DMS153 (cell line): ENCODE measurements around the gene CRK.
A peak's percentile ranks its signal among the peaks of the same experiment; 100 is the strongest.

Experiments
- DNase-seq: peaks from one replicate; lab custom pipeline; 2025; lab: John Stamatoyannopoulos, UW

Gene CRK

DNA sequence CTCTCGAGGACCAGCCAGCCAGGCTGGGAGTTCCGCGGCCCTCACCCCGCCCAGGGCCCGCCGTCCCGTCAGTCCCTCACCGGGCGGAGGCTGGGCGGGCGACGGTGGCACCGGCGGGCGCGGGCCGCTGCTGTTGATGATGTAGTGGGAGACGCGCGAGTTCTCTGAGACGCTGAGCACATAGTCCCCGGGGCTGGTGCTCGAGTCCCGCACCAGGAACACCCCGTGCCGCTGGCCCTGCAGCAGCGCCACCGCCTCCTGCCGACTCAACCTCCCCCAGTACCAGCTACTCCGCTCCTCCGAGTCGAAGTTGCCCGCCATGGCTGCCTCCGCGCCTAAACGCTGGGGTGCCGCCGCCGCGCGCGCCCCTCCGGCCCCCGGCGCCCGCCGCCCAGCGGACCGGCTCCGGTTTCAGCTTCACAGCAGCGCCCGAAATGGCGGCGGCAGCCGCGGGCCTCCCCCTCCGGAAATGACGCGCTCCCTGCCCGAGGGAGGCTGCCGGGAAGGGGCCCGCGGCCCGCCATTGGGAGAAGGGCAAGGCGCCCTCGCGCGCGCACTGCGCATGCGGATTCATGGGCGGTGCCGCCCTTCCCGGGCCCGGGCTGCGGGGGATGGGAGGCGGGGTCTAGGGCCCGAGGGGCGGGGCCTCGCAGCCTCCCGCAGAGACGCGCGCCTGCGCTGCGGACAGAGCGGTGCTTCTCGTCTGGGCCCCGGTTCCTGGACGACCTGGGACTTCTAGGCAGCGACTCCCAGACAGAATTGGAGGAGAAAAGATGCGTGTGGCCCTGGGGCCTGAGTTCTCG, at the start of gene CRK:
CRK (minus strand) TSS at position 436 of the 803 bp plus-strand sequence; CDS start at position 321, 115 bp downstream.
- peak; percentile 68 for DNase-seq

DNA sequence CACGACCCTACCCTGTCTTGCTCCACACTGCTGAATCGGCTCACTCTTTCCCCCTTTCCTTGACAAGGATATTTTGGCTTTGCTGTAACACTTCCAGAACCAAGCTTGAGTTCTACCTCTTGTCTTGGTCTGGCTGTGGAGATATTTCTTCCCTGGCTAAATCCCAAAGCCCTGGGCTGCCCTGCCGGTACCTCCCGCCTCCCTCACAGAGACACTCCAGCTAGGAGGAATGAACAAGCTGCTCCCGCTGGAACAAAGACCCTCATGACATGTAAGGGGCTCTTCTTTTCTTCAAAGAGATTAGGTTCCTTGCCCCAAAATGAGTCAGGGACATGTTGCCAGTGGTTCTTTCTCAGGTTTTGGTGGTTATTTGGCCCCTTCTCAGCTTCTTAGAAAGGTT, 49.6 kb upstream of the CRK start:
- no peak for DNase-seq

DNA sequence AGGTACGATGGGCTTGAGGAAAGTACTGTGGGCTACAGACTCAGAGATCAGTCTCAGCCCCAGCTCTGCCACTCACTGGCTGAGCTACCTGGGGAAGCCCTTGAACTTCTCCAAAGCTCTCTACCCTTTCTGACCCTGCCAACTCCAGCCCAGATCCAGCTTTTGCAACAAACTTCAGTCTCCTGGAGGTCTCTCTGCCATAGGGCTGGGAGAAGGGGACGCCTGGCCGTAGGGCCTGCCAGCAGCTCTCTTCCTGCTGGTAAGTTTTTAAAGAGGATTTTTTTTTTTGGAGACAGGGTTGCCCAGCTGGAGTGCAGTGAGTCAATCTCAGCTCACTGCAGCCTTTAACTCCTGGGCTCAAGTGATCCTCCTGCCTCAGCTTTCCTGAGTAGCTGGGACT, 48.8 kb upstream of the CRK start:
- DNase-seq, result no peak

DNA sequence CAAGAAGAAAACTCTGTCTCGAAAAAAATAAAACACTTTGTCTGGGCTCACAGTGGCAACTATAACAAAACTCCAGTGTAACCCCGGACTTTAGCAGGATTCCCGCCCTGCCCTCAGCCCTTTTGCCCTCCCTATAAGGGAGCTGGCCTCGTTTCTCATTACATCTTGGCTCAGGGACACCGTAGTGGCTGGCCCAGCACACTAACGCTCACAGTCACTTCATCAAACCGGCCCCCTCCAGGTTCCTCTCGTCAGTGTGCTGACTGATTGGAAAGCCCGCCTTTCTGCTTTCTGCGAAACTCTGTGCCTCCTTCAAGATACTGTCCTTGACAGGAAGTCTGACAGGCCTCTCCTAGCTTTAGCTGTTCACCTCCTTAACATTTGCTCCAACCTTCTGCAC, 47.7 kb upstream of the CRK start:
- no peak for DNase-seq

DNA sequence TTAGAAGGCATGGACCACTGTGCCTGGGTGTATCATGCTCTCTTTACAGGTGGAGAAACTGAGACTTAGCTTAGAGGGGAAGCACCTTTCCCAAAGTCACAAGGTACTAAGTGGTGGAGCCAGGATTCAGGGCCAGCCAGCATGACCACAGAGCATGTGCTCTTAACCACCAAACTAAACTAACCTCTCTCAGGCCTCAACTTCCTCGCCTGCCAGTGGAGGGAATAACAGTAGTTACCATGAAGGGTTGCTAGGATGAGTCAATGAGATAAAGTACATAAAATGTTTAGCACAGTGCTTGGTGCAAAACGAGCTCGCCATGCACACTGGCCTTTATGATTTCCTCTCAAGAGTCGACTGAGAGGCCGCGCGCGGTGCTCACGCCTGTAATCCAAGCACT, 42.8 kb upstream of the CRK start:
- no peak for DNase-seq

DNA sequence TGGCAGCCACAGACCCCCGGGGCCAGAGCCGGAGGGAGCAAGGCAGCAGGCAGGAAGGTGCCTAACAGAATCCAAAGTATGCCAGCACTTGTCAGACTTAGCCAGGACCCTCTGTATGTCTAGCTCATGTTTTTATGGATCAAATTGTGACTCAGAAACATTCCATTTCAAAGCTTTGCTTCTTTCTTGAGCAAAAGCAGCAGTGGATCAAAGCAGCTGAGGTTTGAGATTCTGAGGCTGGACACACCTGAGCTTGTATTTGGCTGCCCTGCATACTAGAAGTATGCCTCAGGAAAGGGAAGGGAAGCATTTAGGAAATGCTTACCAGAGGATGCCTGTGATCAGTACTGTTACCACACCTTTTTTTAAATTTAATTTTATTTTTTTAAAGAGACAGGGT, 42.2 kb upstream of the CRK start:
- no peak for DNase-seq

DNA sequence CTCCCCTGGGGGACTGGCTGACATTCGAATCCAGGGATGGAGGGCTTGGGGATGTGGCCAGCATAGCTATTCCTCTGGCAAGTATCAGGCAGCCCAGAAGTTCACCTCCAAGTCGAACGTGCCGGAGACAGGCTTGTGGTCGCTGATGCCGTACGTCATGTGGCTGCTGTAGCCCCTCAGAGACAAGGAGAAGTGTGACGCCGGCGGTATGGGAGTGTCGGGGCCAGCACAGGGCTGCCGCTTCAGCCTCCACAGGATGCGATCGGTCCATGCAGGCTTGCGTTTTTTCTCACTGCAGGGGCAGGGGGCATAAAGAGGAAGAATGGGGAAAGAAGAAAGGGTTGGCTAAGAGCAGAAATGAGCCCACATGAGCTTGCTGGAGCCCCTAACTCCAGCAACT, 41.8 kb upstream of the CRK start:
- no peak for DNase-seq

DNA sequence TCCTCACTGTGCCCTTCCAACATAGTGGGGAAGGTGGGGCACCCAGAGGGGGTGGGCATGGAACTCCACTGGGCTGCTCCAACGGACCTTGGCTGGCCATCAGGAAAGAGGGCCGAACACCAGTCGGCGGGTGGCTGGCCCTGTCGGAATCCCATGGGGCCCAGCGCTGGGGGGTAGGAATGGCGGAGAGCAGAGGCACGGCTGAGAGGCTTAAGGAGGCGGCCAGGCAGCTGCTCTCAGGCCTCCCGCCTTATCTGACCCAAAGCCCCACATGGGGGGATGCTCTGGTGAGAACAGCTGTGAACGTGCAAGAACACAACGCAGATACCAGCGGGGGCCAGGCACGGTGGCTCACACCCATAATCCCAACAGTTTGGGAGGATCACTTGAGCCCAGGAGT, 40.8 kb upstream of the CRK start:
- DNase-seq, result no peak

DNA sequence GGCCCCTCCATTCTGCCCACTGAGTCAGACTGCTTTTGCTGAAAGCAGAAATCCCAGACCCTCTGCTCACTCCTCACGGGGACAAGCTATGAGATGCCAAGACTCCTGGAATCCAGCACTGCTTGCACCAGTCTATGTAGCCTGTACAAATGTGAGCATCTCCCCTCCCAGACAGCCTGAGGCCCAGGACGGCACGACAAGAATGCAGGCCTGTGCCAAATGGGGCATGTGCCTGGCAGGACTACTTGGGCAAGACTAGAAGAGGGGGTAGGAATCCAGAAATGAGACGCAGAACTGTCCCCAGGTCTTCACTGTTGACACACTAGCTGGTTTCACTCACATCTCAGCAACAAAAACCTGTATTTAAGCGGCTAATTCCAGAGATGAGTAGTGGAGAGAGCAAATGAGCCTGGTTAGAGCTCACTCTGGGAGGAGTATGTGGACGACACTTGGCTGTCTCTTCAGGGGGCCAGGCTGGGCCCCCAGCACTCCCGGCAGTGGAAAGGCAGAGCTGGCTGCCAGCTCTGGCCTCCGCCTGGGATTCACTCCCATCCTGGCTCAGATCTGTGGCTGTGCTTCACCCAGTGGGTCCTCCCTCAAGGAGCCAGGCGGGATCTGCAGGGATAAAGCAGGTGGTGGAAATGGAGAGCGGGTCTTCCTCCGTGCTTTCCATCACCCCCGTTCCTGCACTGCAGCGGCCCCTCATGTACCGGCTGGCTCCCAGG, 39.4 kb upstream of the CRK start:
- DNase-seq, result no peak

DNA sequence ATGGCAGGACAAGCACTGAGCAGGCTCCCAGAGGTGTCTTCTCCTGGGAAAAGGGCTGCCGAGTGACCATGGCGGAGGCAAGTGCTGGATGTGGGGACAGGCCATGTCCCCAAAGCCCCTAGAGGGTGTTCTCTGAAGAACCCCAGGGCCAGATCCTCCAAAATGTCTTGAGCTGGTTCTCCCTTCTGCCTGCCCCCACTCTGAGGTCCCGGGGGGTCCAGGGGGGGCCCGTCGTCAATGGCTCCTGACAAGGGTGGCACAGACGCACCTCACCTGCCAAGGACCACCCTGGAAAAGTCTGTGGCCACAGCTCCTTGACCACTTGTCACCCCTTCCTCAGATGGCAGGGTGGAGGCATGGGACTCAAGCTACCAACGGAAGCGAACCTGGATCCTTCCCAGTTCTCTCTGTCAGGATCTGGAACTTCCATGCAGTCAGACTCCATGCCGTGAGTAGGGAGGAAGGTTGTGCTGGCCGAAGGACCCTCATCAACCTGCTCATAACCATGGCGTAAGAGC, 38.8 kb upstream of the CRK start:
- DNase-seq, result no peak

DNA sequence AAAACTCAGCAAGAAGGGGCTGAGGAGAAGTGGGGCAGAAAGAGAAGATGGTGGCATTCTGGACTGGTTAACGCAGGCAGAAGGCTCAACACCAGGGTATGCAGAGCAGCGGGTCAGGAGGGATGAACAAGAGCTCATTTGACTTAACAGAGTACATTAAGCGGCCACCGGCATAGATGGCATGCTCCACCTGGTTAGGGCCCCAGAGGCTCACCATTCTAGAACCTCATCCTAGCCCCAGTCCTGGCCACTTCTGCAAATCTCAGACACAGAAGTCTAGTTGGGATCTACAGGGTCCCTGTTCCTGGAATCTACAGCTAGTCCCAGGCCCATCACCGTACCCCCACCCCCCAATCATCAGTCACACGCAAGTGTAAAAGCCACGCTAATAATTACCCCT, 38.2 kb upstream of the CRK start:
- DNase-seq, result no peak

DNA sequence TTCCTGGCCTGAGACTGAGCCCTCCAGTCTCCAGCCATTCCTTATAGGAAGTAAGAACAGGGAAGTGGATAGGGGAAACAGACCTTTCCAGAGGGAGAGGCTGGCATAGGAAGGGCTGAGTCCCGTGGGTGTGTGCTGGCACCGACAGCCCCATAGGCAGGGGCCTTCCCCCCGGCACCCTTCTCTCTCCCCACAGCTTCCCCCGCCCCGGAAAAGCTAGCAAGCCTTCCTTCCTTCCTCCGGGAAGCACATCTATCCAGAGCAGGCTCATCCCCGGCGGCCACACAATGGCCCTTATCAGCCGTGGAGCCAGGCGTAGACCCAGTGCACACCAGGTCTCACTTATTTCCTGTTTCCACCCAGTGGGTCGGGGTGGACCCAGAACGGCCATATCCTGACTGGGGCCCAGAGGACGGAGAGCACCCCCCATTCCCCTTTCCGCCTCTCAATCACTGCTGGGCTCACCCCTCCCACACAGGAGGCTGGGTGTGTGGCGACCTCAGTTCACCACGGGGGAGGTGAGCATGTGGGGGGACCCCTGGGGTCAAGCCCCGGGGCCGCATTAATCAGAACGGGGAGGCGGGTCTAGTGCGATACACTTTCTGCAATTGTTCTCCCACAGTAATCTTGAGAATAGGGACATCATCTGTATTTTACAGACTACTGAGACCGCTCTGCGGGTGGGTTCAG, 37.4 kb upstream of the CRK start:
- no peak for DNase-seq

DNA sequence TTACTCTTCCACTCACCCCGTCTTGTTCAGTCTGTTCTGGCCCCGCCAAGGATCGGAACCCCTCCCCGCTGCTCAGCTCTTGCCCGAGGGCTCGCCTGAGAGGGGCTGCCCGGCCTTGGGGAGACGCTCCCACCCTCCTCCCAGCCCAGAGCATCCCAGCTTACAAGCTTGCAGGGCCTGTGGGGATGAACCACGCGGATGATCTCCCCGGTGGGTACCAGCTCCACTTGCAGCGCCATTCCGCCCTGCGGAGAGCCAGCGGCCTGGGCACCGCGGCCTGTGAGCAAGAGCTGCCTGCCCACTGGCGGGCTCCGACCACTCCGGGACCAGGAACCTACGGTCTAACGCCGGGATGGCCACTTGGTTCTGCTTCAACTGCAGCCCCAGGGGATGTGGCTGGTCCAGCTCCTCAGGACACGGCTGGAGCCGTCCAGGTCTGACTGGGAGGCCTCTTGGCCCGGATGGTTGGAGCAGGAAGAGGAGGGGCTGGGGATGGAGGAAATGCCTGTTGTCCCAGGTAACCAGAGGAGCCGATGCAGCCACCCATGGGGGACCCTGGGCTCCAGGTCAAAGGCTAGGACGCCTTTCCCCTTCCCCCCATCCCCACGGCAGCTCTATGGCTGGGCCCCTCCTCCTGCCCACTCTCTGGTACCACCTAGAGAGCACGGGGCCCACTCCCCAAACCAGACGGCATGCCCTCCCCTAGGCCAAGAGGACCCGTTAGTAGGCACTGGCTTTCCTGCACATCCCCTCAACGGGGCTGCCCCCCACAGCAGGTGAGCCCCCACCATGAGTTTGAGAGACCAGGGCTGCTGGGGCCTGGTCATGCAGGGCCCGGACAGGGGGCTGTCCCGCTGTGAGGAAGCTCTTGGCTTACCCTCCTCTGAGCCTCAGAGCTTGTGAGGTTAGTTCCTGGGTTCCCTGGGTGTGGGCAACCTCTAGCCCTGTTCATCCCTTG, 36.5 kb upstream of the CRK start, which contains the start of gene MYO1C:
MYO1C (minus strand) TSS at position 438 of the 958 bp plus-strand sequence; CDS start at position 239, 199 bp downstream.
- no peak for DNase-seq

DNA sequence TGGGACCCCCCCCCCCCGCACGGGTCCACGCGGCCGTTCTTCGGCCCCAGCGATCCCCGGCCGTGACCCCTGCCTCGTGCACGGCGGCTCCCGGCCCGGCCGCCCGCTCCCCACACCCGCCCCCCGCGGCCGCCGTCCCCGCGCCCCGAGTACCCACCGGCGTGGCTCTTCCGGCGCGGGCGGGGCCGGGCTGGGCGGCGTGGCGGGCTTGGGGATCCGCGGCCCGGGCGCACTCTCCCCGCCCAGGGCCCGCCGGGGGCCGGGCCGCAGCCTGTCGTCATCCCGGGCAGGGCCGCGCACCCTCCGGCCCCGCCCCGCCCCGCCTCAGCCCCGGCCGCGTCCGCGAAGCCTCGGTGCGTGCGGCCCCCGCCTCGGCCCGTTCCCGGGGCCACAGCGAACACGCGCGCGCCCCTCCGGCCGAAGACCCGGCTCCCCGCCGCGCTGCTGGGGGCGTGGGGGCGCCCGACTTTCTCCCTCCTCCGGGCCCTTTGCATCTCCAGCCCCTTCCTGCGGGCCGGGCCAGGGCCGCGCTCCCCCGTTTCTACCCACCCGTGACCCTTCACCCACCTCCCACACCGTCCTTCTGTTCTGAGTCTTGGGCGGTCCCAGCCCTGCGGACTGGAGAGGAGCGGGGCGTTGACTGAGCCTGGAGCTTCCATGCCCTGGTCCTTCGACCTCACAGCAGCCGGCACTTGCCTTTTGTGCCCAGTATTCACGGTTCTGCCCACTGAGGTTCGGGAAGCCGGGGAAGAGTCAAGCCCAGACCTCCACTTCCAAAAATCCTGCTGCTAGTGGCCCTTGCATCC, 35.6 kb upstream of the CRK start:
- DNase-seq, result no peak

DNA sequence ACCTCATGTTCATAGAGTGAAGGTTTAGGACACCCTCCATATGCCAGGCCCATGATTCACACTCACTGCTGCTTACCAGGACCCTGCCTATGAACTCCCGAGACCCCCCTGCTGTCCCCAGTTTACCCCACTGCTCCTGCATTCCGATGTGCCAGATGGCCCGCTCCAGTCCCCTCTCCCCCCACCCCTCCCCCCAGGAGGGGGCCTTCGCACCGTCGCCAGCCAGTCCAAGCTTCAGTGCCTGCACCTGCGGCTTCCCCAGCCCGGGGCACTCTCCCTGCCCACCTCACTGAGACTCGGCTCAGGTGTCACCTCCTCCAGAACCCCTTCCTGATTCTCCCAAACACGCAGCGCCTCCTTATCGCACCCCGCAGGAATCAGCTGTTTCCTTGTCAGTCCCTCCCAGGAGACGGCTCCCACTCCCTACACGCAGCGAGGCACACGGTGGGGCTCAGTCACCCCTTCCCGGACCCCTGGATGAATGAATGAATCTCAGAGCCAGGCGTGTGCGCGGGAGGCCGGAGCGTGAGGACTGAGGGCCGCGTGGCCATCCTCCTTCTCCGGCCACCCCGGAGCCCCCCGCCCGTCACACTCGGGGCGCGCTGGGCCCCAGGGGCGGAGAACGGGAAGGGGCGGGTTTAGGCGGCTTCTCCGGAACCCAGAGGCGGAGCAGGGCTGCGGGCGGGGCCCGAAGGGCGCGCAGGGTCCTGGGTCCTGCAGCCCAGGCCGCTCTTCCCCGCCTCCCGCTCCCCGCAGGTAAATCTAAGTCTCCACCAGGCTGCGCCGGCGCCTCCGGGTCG, 34.8 kb upstream of the CRK start:
- DNase-seq, result no peak

DNA sequence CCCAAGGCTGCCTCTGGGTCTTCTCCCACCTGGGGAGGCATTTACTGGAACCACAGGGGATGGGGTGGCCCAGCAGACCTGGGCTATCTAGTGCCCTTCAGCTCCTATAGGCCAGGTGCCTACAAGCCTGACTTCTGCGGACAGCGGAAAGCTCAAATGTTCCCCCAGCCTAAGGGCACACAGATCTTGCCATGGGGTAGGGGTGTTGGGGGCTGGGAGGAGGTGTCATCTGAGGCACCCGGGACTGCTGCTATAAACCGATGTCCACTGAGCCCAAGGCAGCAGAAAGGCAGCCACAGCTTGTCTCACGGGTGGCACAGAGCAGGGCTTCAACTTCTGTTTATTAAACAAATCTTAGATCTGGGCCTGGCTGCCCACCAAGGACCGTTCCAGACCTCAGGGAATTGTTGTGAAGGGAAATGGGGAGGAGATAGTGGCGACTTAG, 32.8 kb upstream of the CRK start:
- no peak for DNase-seq

DNA sequence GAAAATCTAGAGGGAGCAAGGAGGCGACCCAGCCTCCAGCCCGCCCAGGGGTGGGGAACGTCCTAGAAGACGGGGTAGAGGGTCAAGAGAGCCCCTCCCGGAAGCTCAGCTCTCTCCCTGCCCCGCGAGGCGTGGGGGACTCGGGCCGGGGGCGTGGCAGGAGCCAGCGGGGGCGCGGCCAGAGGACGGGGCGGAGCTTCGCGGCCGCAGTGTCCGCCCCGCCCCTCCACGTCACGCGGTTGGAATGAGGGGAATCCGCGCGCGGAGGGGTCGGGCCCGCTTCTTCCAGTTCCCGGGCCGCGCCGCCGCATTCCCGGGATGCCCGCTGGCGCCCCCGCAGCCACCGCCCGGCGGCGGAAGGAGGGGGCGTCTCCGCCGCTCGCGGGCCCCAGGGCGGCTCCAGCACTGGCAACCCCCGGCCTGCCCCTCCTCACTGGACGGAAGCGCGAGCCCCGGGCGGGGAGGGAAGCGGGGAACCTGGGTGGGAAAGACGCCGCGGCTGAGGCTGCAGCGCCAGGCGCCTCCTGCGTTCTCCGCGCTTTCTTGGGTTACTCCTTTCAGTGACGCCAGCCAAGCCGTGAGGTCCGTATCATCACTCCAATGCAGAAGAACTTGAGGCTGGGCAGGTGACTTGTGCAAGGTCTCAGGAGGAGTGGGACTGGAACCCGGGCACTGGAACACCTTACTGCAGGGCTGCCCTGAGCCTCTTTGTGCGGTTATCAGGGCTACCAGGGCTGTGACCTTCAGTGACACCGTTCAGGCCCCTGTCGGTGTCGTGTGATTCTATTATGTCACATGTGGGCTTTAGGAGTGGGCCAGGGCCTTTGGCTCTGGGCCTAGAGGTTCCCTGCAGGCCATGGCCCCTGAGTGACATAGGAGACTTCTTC, 32.1 kb upstream of the CRK start:
- no peak for DNase-seq

DNA sequence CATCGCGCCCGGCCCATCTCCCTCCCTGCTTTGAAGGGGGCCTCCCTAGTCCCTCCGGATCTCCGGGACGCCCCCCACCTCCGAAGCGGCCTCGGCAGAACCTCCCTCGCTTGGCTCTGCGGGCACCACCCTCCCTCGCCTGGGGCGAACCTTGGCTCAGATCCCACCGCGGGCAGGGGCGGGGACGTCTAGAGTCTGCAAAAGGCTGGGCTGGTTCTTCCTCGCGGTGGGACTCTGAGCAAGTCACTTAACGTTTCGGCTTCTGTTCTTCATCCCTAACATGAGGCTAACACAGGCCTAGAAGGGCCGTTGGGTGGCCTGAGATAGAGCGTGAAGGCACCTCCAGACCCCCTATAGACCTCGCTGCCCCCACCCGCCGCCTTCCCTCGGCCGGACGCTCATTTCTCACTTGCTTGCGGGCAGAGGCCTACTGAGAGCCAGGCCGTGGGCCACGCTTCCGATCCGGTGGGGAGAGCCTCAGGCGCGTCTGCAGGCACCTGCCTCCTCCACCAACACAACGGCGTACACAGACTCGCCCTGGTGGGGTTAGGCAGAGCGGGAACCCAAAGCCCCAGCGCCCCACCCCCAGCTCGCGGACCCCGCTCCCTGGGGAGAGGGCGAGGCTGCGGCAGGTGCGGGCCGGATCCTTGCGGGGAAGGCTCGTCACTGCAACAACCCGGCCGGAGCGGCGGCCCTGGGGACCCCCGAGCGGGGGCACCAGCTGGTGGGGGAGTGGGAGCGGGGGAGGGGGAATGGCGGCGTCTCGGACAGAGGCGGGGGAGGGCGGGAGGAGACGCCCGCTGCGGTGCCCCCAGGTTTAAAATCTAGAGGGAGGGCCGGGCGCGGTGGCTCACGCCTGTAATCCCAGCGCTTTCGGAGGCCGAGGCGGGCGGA, 31.0 kb upstream of the CRK start:
- peak; percentile 29 for DNase-seq
